ENCODE data around the gene DLG5. TPM values are rescaled to one million over a fixed set of nuclear protein-coding genes. Genes with fewer than 3 reads are reported as not detected.
A peak's percentile ranks its signal among the peaks of the same experiment; 100 is the strongest.

The DLG5 gene
- polyA plus RNA-seq, 3 donors: 0.14 to 0.77 TPM; not detected in 1

DNA sequence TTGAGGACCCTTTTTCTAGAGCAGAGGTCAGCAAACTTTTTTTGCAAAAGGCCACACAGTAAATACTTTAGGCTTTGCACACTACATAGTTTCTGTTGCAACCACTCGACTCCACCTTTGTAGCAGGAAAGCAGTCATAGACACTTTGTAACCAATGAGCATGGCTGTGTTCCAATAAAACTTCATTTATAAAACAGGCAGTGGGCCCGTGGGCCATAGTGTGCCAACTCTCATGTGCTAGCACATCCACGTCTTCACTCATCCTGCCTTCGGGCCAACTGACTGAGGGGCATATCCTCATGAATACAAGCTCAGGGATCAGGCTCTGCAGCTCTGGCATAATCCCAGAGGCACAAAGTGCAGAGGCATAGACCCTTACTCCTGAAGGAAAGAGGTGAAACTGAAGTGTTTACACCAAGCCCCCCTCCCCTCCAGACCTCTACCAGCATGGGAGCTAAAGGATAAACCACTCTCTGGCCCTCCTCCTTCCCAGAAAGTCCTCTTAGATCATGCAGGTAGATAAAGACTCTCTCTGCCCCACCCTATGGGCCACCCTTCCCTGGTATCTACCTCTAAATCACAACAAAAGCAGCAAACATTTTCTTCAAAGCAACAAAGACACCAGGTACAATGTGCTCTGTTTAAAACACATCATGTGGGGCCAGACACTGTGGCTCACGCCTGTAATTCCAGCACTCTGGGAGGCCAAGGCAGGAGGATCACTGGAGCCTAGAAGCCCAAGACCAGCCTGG, 71.0 kb downstream of the DLG5 start:
- Histone ChIP-seq H3K9me3 (replicated peaks in 1 of 2; ENCODE audit: control insufficient read depth in 1 of 2, insufficient read depth in 1 of 2, low read length in 2 of 2) (no peaks in the 10 kb centered on the region), H3K9ac (ENCODE audit: insufficient read depth, low read length, poor library complexity, severe bottlenecking) (no peak overlapping the region), H3K4me1 (ENCODE audit: control insufficient read depth in 1 of 2, insufficient read depth in 2 of 2, low read length in 2 of 2) (no peaks in the 10 kb centered on the region), H2AFZ (ENCODE audit: insufficient read depth, low read depth, low read length, poor library complexity, severe bottlenecking) (no peak overlapping the region), H4K20me1 (ENCODE audit: insufficient read depth, low read length) (no peaks in the 10 kb centered on the region), H3K4me3 (replicated peaks in 1 of 3; ENCODE audit: low read depth in 2 of 3, low read length in 3 of 3) (no peak overlapping the region), H3K4me2 (replicated peaks; ENCODE audit: extremely low read depth, low read length, poor library complexity, severe bottlenecking) (no peak overlapping the region), H3K36me3 (replicated peaks in 1 of 2; ENCODE audit: control insufficient read depth in 1 of 2, insufficient read depth in 2 of 2, low read length in 2 of 2) (no peaks in the 10 kb centered on the region), H3K27ac (ENCODE audit: low read depth in 1 of 2, low read length in 2 of 2) (no peak overlapping the region), H3K27me3 (ENCODE audit: control insufficient read depth in 2 of 2, insufficient read depth in 2 of 2, low read length in 2 of 2) (no peaks in the 10 kb centered on the region), H3K79me2 (ENCODE audit: insufficient read depth, low read length) (no peaks in the 10 kb centered on the region)
- no peak for DNase-seq
- TF ChIP-seq, protein P1, sequence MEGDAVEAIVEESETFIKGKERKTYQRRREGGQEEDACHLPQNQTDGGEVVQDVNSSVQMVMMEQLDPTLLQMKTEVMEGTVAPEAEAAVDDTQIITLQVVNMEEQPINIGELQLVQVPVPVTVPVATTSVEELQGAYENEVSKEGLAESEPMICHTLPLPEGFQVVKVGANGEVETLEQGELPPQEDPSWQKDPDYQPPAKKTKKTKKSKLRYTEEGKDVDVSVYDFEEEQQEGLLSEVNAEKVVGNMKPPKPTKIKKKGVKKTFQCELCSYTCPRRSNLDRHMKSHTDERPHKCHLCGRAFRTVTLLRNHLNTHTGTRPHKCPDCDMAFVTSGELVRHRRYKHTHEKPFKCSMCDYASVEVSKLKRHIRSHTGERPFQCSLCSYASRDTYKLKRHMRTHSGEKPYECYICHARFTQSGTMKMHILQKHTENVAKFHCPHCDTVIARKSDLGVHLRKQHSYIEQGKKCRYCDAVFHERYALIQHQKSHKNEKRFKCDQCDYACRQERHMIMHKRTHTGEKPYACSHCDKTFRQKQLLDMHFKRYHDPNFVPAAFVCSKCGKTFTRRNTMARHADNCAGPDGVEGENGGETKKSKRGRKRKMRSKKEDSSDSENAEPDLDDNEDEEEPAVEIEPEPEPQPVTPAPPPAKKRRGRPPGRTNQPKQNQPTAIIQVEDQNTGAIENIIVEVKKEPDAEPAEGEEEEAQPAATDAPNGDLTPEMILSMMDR (IDR thresholded peaks at IDR 0.05): no peak
- WGBS (ENCODE audit: insufficient coverage): 92% methylated on average over 5 of the region's 5 CpGs
- peaks cover 0 to 4% (median 2%) of the 10 kb centered on the region in 3 donors for H3K27me3 Mint-ChIP-seq (ENCODE audit: low read depth in 3 of 3)
- H3K4me3 Mint-ChIP-seq: no peak overlapping the region
- peak overlapping the region in 1 of 7 donors; percentile 52 for H3K27ac Mint-ChIP-seq
- H3K36me3 Mint-ChIP-seq: no peaks in the 10 kb centered on the region
- intact Hi-C loops (cut with micrococcal nuclease): no loop called here
- peaks cover 0 to 3% (median 0%) of the 10 kb centered on the region in 7 donors for H3K9me3 Mint-ChIP-seq
- H3K4me1 Mint-ChIP-seq: no peaks in the 10 kb centered on the region

DNA sequence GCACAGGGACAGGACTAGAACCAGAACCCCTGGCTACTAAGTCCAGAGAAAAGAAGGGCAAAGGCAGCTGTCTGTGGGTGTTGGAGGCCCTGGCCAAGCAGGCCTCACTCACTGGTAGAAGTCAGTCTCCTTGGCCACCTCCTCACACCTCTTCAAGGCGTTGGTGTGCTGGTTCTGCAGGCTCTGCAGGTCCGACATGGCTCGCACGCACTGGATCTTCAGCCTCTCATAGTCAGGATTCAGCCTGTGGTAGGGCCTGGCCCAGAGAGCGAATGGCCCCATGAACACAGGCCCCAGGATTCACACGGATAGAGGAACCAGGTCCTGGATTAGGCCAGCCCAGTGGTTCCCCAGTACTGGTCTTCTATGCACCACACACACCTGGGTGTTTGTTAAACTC, 72.4 kb downstream of the DLG5 start:
- Histone ChIP-seq H3K27me3 (ENCODE audit: control insufficient read depth in 2 of 2, insufficient read depth in 2 of 2, low read length in 2 of 2) (no peaks in the 10 kb centered on the region), H3K27ac (ENCODE audit: low read depth in 1 of 2, low read length in 2 of 2) (no peak overlapping the region), H3K4me2 (replicated peaks; ENCODE audit: extremely low read depth, low read length, poor library complexity, severe bottlenecking) (no peak overlapping the region), H3K36me3 (replicated peaks in 1 of 2; ENCODE audit: control insufficient read depth in 1 of 2, insufficient read depth in 2 of 2, low read length in 2 of 2) (no peaks in the 10 kb centered on the region), H2AFZ (ENCODE audit: insufficient read depth, low read depth, low read length, poor library complexity, severe bottlenecking) (no peak overlapping the region), H3K79me2 (ENCODE audit: insufficient read depth, low read length) (no peaks in the 10 kb centered on the region), H3K4me3 (replicated peaks in 1 of 3; ENCODE audit: low read depth in 2 of 3, low read length in 3 of 3) (no peak overlapping the region), H4K20me1 (ENCODE audit: insufficient read depth, low read length) (no peaks in the 10 kb centered on the region), H3K9me3 (replicated peaks in 1 of 2; ENCODE audit: control insufficient read depth in 1 of 2, insufficient read depth in 1 of 2, low read length in 2 of 2) (no peaks in the 10 kb centered on the region), H3K9ac (ENCODE audit: insufficient read depth, low read length, poor library complexity, severe bottlenecking) (no peak overlapping the region), H3K4me1 (ENCODE audit: control insufficient read depth in 1 of 2, insufficient read depth in 2 of 2, low read length in 2 of 2) (no peaks in the 10 kb centered on the region)
- no peak for DNase-seq
- Mint-ChIP-seq H3K9me3 (peaks cover 0 to 3% (median 0%) of the 10 kb centered on the region in 7 donors), H3K36me3 (no peaks in the 10 kb centered on the region), H3K4me3 (no peak overlapping the region), H3K27me3 (ENCODE audit: low read depth in 3 of 3) (peaks cover 0 to 4% (median 4%) of the 10 kb centered on the region in 3 donors), H3K27ac (peak overlapping the region in 1 of 7 donors; percentile 63), H3K4me1 (no peaks in the 10 kb centered on the region)
- WGBS (ENCODE audit: insufficient coverage): 98% methylated on average over 6 of the region's 6 CpGs
- intact Hi-C loops (cut with micrococcal nuclease): no loop called here
- TF ChIP-seq, protein P1 (IDR thresholded peaks at IDR 0.05): no peak

All from CD14-positive monocyte (primary cell).